GM10266 (cell line): ENCODE measurements around the gene TGFB1.

Source experiments
- DNase-seq: peaks from one replicate; pipeline ENCODE4 v3.0.0; 2012; ENCODE audit errors: extremely low spot score
- TF ChIP-seq, protein P1 (sequence below): IDR thresholded peaks from 2 replicates; pipeline ENCODE4 v1.5.1; 2012; ENCODE audit warnings: mild to moderate bottlenecking, low read depth; ENCODE audit not compliant: control insufficient read depth, insufficient read depth; ENCODE audit errors: missing control alignments

Gene TGFB1

DNA sequence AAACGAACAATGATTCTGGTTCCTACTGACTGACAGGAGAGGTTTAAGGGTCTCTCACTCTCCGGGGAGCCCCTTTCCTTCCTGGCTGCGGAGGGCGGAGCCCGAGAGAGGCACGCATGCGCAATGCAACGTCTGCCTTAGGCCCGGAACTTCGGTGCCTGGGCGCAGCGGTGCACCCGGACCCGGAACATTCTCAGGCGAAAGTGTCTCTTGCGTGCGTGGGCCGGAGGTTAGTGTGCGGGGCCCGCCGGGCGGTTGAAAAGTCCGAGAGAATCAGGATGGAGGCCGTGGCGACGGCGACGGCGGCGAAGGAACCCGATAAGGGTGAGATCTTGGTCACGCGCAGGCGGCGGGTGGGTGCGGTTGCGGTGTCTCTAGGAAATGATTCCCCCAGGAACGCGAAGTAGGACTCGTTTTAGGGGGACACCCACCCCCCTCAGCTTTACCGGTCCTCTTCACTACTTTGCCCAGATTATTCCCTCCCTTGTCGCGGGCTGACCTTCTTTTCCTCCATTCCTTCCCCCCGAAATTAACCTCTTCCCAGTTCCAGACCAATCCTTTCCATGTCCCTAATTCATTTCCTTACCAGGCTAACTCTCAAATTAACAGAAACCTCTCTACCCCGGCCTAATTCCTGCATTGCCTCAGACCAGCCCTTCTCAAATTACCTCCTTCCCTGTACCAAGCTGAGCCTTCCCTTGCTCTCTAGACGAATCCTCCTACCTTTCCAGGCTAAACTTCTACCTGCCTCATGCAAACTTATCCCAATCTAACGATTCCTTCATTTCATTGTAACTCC is 43.5 kb downstream of the TGFB1 start, which contains the start of gene CCDC97:
Gene CCDC97 (plus strand): TSS at position 140 of the 799 bp plus-strand sequence. CDS start 139 bp downstream, at position 279.
- peak; percentile 94 for DNase-seq

DNA sequence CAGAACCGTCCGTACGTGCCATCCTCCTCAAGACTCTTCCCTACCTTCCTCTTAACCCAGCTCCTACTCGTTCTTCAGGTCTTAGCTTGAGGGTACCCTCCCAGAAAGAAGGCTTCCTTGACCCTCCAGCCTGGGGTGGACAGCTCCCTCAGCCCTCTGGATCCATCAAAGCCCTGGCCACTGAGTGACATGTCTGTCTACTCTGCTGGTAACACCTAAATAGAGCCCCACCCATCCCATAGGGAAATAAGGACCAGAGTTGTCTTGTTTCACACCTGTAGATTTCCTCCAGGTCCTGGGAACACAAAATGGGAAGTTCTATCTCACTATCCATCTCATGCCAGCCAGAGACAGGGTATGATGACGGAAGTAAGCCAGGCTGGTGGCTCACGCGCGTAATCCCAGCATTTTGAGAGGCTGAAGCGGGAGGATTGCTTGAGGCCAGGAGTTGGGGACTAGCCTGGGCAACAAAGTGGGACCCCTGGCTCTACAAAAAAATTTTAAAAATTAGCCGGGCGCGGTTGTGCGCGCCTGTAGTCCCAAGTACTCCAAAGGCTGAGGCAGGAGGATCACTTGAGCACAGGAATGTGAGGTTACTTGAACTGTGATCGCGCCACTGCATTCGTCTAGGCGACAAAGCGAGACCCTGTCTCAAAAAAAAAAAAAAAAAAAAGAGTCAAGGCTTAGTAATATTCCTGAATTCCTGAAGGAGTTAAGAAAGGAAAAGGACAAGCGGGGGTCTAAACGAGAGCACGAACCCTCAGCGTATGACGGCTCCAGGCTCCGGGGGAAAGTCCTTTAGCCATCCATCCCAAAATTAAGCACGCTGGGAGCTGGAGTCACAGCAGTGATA is 44.3 kb downstream of the TGFB1 start:
- TF ChIP-seq, protein P1, sequence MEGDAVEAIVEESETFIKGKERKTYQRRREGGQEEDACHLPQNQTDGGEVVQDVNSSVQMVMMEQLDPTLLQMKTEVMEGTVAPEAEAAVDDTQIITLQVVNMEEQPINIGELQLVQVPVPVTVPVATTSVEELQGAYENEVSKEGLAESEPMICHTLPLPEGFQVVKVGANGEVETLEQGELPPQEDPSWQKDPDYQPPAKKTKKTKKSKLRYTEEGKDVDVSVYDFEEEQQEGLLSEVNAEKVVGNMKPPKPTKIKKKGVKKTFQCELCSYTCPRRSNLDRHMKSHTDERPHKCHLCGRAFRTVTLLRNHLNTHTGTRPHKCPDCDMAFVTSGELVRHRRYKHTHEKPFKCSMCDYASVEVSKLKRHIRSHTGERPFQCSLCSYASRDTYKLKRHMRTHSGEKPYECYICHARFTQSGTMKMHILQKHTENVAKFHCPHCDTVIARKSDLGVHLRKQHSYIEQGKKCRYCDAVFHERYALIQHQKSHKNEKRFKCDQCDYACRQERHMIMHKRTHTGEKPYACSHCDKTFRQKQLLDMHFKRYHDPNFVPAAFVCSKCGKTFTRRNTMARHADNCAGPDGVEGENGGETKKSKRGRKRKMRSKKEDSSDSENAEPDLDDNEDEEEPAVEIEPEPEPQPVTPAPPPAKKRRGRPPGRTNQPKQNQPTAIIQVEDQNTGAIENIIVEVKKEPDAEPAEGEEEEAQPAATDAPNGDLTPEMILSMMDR = no peak
- no peak for DNase-seq

More for the DNA sequence above, 43.5 kb downstream of the TGFB1 start, which contains the start of gene CCDC97:
- TF ChIP-seq, protein P1 = no peak

DNA sequence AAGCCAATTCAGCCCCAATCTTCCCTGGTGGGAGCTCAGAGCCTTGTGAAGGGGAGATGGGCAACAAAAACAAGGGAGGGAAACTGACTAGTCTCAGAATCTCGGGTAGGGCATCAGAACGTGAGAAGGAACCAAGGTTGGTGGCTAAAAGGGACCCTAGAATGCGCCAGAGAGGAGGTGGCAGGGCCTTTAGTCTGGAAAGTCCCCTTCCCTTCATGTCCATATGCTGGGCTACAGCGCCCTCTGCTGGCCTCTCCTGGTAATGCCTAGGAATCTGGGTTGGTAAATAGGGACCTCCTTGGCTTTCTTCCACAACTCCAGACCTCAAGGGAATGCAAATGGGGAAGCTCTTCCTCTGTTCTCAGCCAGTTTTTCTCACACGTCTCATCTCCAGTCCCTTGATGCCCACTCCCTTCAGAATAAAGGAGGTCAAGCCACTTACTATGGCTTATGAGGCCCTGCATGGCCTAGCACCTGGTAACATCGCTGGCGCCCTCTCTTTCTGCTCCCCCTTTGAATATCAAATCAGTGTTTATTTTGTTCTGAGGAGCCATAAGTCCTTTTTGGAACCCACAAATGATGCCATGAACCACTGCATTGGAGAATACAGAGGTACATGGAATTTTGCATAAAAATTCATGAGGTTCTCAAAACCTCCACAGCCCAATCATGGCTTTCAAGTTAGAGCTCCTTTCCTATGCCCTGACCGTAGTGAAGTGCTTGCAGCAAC is 45.1 kb downstream of the TGFB1 start:
- TF ChIP-seq, protein P1 = peak; percentile 99
- peak; percentile 84 for DNase-seq

DNA sequence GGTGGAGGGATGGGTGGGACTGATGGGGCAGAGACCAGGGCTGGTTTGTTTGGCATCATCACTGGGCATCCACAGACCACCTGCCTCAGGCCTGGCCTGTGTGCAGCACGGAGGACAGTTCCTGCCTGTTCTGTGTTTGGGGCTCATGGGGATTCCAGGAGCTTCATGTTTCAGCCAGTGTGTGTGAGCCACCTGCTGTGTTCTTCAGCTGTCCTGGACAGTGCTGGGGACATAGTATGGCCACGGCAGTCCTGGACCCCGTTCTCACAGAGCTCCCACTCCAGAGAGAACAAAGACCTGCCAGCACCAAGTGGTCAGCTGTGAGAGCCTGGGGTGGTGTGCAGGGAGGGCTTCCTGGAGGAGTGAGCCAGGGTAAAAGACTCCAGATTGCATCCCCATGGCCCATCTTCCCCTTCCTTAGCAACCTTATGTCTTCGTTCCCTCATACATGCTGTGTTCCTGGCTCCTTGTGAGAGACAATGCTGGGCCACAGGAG is 45.7 kb downstream of the TGFB1 start:
- TF ChIP-seq, protein P1 = no peak

DNA sequence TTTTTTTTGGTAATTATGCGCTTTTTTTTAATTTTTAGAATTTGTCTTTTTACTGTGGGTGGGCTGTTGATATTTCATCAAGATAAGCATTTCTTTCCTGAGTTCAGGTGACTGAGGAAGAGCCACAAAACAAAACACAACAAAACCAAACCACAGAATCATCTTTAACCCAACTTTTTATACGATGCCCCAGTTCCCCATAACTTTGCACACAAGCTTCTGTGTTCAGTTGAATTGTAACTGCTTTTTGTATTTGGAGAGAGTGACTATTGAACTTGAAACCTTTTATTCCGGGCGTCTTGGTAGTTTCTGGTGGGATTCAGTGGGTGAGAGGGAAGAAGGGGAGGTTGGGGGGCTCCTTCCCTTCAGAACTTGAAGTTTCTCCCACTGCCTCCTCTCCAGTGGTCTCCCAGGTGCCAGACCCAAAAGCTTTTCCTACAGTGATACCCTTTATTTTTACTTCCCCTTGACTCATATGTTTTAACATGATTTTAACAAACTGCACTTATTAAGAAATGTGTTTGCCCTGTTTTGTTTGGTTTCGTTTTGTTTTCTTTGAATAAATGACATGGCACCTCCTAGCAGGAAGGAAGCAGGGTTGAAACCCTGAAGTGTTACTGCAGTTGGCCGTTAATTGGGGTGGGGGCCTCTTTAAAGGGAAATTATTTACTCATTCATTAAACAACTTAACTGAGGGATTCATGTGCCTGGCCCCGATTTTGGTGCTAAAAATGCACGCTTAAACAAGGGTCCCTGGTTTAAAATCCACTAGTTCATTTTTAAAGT is 46.4 kb downstream of the TGFB1 start:
- DNase-seq = no peak
- TF ChIP-seq, protein P1 = no peak

More for the DNA sequence above, 45.7 kb downstream of the TGFB1 start:
- DNase-seq = peak; percentile 26
